DMS53 treated with DMSO at 0.1 percent for 48 hours (cell line): Measurements from ENCODE around the gene IMPG2.

Experiments
- DNase-seq: peaks from one replicate; lab custom pipeline; 2025; ENCODE audit not compliant: unreplicated experiment; lab: John Stamatoyannopoulos, UW

Gene IMPG2

DNA sequence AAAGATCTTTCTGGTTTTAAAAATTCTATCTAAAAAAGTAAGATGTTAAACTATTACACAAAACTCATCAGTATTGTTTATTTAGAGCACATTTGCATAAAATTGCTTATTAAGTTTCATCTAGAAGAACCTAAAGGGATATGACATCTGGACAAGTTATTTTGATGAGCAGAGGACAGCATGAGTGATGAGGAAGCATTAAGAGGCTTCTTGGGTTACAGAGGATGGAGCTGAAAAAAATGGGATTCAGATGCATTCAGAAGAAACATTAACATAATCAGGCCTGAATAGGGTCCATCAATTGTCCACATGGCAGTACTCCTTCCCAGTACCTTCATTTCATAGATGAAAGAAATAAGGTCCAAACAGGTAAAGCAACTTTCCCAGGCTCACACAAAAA, 41.6 kb downstream of the IMPG2 start:
- DNase-seq, result no peak

DNA sequence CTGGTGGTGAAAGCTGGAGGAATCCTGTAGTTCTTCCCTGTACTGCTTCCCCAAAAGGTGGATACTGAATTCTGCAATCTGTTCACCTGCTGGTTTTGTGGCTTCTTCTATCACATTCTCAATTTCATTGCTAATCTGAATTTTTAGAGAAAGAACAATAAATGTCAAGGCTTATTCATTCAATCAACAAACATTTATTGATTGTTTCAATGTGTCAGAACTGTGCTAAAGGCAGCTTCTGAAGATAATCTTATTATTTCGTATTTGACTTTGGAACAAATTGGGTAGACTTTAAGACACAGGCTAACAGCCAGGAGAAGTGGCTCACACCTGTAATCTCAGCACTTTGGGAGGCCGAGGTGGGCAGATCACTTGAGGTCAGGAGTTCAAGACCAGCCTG, 46.8 kb downstream of the IMPG2 start:
- no peak for DNase-seq

DNA sequence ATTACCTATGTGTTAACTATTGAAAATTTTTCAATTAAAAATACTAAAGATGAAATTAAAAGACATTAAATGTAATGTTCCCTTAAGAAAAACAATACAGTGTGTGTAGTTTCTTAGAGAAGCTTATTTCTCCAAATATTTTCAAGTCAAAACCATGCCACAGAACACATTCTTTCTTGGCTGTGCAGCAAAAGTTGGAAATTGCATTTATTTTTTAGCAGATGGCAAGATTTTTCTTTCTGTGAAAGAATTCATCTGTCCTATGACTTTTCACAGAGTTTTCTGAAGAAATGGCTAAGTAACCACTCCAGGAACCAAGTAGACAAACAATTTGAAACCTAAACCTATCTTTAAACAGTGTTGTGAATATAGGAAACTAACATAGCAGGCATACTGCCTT, 47.2 kb downstream of the IMPG2 start:
- no peak for DNase-seq

DNA sequence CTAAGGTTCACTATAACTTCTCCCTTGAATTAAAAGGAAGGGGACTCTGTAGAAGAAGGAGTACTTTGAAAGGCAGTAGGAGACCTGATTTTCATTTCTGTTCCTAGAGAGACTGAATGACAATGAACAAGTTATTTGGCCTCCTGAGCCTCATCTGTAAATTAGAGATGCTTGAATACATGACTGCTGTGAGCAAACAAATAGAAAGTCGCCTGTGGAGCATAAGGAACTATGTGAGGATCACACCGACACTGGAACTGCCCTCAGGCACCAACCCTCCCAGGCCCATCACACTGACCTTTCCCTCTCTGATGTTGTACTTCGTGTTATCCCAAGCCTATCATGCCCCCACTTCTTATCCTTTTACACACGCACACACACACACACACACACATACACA, 48.6 kb downstream of the IMPG2 start:
- no peak for DNase-seq

DNA sequence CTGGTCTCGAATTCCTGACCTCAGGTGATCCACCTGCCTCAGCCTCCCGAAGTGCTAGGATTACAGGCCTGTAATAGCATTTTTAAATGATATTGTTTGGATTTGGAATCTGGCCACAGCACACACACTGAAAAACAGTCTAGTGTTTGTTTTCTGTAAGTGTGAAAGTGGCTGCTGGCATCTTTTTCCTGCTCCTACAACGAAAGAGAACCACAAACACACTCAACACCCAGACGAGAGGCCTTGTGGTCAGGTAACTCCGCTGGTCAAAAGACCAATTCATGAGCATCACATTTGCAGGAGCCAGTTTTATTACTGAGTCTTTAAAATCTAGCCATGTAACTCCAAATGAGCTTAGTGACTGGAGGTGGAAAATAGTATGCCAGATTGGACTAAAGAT, 50.2 kb downstream of the IMPG2 start:
- DNase-seq, result peak; percentile 54

DNA sequence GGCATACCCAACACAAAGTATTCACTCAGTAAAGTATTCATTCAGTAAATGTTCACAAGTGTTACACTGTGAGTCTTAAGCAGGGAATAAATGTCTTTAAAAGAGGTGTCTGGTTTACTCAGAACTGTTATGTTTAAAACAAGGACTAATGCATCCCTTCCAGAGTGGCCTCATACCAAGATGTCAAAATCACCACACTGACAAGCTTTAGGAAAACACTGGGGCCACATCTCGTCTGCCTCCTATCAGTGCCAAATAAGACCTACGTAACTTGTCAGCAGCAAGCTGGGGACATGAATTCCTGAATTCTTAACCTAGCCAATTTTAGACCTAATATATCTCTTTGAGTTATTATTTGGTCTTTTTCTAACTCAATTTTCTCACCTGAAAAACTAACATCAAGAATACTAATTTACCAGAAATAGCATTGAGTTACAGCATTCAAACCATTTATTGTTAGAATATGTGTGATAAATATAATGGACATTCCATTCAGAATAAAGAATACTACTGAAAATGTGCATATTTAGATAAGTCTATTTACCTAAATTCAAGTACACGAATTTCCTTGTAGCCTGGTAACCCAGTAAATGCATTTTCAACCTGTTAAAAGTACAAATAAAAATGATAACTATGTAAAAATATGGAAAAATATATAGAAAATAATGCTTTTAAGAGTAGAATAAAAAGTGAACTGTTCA, 51.3 kb downstream of the IMPG2 start:
- no peak for DNase-seq

DNA sequence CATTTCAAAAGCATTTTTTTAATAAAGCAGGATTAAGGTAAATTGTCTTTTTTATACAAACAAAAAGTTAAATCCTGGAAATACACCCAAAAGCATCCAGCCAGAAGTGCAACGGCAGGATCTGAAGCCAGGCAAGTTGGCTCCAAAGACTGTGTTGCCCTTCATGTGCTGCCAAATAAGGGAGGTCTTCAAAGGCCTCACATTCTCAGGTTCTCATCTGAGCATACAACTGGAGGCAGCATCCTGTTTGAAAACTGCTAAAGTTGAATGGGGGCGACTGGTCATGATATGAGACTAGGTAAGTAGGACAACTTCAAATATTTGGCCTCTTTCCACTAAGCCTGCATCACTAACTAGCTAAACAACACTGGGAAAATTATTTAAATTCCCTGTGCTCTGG, 52.2 kb downstream of the IMPG2 start:
- no peak for DNase-seq

DNA sequence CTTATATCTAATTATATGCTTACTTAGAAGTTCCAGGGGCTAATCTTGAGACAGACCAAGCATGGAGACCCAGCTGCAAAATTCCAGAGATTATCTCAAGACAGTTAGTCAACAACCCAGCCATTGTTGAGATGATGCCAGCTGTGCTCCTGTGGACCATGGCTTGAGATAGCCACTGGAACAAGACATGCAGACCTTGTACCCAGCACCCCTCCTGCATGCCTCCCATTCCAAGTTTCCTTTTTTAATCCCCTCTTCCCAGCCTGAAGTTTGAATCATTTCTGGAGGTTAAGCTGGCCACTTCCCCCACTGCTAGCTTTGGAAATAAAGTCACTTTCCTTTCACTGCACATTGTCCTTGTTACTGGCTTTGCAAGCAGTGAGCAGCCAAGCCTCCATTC, 53.8 kb downstream of the IMPG2 start:
- no peak for DNase-seq

DNA sequence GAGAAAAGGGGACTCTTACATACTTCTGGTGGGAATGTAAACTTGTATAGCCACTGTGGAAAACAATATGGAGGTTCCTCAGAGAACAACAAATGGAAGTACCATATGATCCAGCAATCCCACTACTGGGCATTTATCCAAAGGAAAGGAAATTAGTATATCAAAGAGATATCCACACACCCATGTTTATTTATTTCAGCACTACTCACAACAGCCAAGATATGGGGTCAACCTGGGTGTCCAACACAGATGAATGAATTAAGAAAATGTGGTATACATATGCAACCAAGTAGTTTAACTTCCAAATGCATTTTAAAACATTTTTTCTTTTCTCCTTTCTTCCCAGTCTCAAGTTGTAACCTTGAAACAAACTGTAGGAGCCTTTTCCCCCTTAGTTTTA, 54.3 kb downstream of the IMPG2 start:
- DNase-seq, result no peak

DNA sequence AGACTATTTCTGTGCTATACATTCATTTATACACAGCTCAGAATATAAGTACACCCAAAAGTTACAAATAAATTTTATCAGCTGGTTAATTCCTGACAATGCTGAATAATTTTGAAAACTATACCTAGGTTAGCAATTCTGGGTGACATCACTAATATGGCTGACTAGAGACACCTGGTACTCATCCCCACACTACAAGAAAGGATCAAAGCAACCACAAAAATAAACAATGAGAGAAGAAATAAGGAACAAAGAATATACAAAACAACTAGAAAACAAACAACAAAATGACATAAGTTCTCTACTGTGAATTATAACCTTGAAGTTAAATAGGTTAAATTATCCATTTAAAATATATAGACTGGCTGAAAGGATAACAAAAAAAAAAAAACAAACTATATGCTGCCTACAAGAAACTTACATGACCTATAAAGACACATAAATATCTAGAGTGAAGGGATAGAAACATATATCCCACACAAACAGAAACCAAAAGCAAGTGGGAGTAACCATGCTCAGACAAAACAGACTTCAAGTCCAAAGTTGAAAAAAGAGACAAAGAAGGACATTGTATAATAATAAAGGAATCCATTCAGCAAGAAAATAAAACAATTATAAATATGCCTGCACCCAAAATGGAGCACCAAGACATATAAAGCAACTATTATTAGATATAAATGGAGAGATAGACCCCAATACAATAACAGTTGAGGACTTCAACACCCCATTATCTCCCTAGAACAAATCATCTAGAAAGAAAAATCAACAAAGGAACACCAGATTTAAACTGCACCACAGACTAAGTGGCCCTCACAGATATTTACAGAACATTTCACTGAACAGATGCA, 57.8 kb downstream of the IMPG2 start:
- DNase-seq, result peak; percentile 45

DNA sequence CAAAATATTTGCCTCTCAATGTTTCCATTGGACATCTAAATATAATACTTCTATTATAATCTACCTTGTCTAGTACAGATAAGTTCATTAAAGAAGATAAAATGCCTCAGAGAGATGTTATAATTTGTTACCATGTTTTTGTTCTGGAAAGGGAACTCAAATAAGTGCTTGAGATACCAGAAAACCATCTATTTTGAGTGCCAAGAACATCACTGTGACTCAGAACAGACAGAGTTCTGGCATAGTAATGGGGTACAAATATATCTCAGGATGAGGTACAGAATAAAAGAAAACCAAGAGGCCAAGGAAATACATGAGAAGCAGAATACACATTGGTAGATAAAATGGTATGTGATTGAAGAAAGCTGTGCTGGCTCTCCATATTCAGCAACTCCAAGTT, 58.9 kb downstream of the IMPG2 start:
- DNase-seq, result no peak

DNA sequence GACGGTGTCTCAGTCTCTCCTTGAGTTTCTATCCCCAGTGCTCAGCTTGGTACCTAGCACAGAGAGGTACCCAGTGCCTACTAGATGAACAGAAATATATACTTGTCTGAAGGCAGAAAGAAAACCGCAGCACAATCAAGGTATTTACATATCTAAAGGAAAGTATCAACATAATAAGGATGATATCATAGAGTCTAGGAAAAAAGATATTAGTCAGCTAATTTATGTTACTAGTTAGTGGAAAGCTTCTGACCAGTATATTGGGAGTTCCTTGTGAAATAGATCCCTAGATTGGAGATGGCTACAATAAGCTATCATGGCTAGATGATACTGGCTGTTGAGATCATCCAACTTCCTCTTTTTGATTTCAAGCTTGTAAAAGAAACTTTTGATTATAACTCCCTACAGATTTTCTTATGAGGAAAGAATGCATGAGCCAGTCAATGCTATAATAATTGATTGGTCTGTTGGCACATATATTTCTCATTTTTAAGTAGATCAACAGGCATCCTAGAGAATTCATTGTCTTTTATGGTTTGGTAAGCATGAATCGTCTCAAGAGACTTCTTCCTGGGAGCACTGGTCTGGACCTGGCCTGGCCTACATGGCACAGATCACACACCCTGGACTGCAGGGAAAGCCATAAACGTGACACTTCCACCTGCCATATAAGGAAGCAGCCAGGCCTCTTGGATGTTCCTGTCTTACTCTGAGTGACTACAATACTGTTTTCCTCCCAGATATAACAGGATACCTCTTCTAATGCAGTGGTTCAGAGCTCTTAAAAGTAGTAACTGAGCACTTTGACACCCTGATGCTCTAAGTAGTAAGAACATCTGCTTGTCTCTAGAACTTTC, 60.7 kb downstream of the IMPG2 start:
- DNase-seq, result peak; percentile 88

DNA sequence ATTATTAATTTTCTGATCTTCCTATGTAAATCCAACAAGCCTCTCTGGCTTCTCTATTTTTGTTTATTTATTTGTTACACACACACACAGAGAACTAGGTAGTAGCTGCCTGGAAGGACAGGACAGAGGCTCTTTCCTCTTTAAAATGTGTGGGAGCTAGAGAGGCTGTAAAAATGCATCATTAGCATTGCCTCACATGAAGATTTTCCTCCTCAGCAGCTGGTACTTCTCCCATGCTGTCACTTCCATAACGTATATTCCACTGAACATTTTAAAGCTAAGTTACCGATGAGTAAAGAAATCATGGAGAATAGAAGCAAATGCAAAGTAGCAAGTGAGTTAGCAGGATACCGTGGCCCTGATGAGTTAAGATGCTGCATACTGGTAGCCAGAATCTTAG, 63.9 kb downstream of the IMPG2 start:
- no peak for DNase-seq

DNA sequence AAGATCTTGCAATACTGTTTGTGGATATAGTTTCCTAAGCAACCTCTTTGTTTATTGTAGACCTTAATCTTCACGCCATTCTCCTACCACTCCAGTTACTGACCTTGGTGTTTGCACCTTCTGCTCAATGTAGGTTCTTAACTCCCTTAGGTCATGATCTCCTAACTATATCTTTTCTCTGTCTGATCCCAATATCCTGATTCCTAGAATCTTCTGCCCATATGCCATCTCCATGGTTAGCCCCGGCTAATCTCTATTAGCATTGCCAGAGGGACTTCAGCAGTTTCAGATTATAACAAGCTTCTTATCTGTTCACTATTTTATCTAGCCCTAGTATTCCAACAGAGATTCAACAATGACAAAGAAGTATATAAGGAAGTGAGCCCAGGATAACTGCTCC, 64.9 kb downstream of the IMPG2 start:
- DNase-seq, result no peak

DNA sequence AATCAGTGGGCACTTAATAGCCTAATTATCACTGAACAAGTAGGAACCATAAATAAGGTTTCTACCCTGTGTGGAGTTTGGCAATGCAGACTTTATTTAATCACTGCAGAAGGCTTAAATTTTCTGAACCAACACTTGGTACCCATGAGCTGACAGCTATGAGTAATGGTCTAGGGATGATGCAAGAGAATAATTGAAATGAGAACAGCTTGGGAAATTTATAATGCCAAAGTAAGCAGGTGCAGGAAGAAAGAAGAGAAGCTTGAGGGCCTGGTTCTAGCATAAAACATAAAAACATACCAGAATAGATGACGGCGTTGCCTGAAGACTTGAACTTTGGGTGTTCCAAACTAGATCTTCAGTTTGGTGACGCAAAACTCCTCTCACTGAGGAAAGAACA, 67.0 kb downstream of the IMPG2 start:
- DNase-seq, result no peak

DNA sequence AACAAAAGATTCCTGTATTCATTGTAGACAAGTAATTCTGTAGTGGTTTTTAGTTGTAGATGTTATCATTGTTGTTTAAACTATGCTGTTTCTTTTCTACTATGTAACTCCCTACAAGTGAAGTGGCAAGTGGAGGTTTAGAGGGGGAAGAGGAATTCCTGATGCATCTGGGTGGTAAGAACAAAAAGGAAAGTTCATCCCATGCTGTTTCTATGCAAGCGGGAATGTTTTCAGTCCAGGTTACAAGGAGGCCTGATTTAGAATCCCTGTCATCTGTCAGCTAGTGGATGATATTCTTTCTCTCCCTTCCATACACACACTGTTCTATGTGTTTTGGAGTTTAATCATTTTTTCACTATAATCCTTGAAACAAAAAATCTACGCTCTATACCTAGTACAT, 67.4 kb downstream of the IMPG2 start:
- DNase-seq, result no peak

DNA sequence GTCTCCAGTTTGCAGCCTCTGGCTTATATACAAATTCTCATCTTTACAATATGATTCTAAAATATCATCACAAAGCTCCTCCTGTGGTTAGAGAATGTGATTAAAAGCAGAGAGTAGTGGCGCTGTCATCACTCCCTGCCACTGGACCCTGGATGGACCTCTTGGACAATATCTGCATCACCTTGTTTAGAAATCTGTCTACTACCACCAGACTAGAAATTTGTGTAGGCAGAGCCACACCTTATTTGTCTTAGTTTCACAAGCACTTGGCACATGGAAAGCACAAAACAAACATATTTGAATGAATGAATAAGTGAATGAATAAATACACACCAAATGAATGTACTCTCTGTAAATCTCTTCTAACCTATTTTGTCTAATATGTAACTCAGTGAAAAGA, 68.1 kb downstream of the IMPG2 start:
- DNase-seq, result no peak

DNA sequence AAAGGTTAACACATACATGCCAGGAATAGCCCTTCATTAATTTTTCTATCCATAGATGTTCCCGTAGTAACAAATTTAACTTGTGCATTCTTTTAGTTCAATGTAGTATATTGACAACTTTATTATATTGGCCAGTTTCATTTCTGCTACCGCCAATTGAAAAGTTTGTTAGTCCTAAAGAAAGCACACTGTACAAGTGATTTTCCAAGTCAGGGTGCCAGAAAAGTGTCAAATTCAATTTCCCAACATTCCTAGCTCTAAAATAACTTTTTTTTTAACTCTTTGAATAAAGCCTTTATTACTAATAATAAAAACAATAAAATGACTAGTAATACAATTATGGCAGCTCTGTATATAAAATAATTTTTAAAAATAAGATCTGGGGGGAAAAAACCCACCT, 68.9 kb downstream of the IMPG2 start:
- DNase-seq, result no peak

DNA sequence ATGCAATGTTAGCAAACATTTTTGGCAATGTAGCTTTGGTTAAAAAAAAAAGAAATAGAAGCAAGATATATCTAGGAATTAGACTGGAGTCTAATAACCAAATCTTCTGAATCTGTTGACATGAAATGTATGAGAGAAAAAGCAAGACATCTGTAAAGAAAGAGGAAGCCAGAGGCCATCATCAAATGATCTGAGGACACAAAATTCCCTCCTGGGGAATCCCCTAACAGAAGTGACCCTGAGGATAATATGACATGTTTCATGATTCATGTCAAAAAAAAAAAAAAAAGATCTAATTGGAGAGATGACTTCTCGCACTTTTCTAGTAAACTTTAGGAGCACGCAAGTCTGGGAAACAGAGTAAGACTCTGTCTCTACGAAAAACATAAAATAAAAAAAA, 70.9 kb downstream of the IMPG2 start:
- no peak for DNase-seq

DNA sequence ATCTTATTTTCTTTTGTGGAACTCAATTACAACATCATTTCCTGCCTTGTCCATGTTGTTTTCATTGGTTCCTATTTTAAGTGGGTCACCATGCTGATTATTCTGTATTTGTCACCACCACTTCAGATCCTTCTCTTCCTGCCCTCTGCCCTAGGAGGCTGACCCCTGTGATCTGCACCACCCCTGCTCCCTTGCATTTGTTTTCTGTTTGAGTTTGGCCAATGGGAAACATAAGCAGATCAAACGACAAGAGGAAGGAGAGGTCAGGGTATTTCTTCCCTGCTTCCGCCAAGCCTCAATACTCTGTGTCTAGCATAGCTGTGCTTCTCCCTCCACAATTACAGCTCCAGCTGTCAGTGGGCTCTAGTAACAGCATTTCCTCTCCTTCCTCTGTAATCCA, 71.6 kb downstream of the IMPG2 start:
- no peak for DNase-seq

DNA sequence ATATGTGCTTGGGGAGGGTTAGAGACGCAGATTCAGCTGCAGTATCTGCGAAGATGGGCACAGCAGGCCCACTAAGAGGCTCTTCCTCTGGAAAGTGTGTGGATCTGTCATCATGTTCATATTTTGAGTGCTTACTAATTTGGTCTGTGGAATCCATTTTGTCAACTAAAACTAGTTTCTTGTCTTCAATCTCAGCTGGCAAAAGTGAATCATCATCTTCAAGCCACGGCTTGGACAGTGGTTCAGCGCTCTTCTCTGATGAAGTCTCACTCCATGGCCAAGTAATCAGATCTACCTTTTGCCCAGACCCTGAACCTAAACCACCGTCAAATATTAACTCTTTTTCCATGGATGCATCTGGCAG, 76.2 kb downstream of the IMPG2 start:
- no peak for DNase-seq
